Neural cell (in vitro differentiated cells): ENCODE data around the gene C19orf85. TPM values are rescaled to one million over a fixed set of nuclear protein-coding genes. Genes with fewer than 3 reads are reported as not detected.

ENCODE experiments used
- H2AFZ ChIP-seq: fragments of 200-600, 300-800 bp; sonication (generic), shearing (Covaris generic); 2 replicates; pipeline ENCODE4 v1.6.0; 2014; ENCODE audit warnings: low read depth, mild to moderate bottlenecking, antibody characterized with exemption, low read length, moderate library complexity
- H3F3A ChIP-seq: fragments of 200-600 bp; shearing (Covaris generic); 2 replicates; pipeline ENCODE4 v1.6.1; 2016; ENCODE audit warnings: mild to moderate bottlenecking, moderate library complexity, mixed read lengths, antibody characterized with exemption, low read length; ENCODE audit not compliant: insufficient read depth, poor library complexity, severe bottlenecking
- H3K27ac ChIP-seq: fragments of 200-600, 300-800 bp; sonication (generic), shearing (Covaris generic); 2 replicates; pipeline ENCODE4 v1.5.1; 2014; ENCODE audit warnings: mild to moderate bottlenecking, low read length, moderate library complexity
- H3K27me3 ChIP-seq: fragments of 300-800, 200-600 bp; sonication (generic), shearing (Covaris generic); 2 replicates; pipeline ENCODE4 v1.6.0; 2014; ENCODE audit warnings: mild to moderate bottlenecking, low read depth, low read length, moderate library complexity; ENCODE audit not compliant: insufficient read depth
- H3K36me3 ChIP-seq: fragments of 300-800, 200-600 bp; sonication (generic), shearing (Covaris generic); 2 replicates; pipeline ENCODE4 v1.5.1; 2014; ENCODE audit warnings: mild to moderate bottlenecking, antibody characterized with exemption, low read length, moderate library complexity; ENCODE audit not compliant: insufficient read depth
- H3K4me2 ChIP-seq: fragments of 300-800, 200-600 bp; sonication (generic), shearing (Covaris generic); 2 replicates; pipeline ENCODE4 v1.6.0; 2014; ENCODE audit warnings: mild to moderate bottlenecking, low read length
- H3K4me3 ChIP-seq: fragments of 300-800, 200-600 bp; sonication (generic), shearing (Covaris generic); 2 replicates; pipeline ENCODE4 v1.5.1; 2014; ENCODE audit warnings: mild to moderate bottlenecking, low read length, moderate library complexity
- H3K79me2 ChIP-seq: fragments of 200-600 bp; shearing (Covaris generic); replicated peaks from 2 replicates; pipeline ENCODE4 v1.6.0; 2014; ENCODE audit warnings: mild to moderate bottlenecking, low read length, moderate library complexity; ENCODE audit not compliant: insufficient read depth
- H3K9ac ChIP-seq: fragments of 300-800, 200-600 bp; sonication (generic), shearing (Covaris generic); 2 replicates; pipeline ENCODE4 v1.6.1; 2016; ENCODE audit warnings: mild to moderate bottlenecking, low read length, mixed read lengths
- H3K9me2 ChIP-seq: fragments of 200-600 bp; shearing (Covaris generic); 2 replicates; pipeline ENCODE4 v1.6.1; 2016; ENCODE audit warnings: mild to moderate bottlenecking, low read length, mixed read lengths; ENCODE audit not compliant: insufficient read depth
- H3K9me3 ChIP-seq: fragments of 200-600, 300-800 bp; sonication (generic), shearing (Covaris generic); 2 replicates; pipeline ENCODE4 v1.6.1; 2016; ENCODE audit warnings: mild to moderate bottlenecking, mixed run types, low read length, moderate library complexity, mixed read lengths
- H4K20me1 ChIP-seq: fragments of 200-600 bp; shearing (Covaris generic); 2 replicates; pipeline ENCODE4 v1.6.1; 2016; ENCODE audit warnings: mild to moderate bottlenecking, mixed run types; ENCODE audit not compliant: insufficient read depth
- CTCF ChIP-seq: fragments of 450-650 bp; IDR thresholded peaks from 2 replicates; pipeline ENCODE4 v1.5.1; 2014; ENCODE audit warnings: antibody characterized with exemption, mild to moderate bottlenecking, moderate library complexity; ENCODE audit not compliant: poor library complexity, severe bottlenecking
- EP300 ChIP-seq: fragments of 450-650 bp; conservative IDR thresholded peaks from 2 replicates; pipeline ENCODE4 v1.6.1; 2014; ENCODE audit warnings: antibody characterized with exemption, mild to moderate bottlenecking, moderate library complexity; ENCODE audit not compliant: poor library complexity, severe bottlenecking
- EZH2 ChIP-seq: fragments of 200-600, 300-800 bp; shearing (Covaris generic), sonication (generic); IDR thresholded peaks from 2 replicates; pipeline ENCODE4 v1.6.1; 2014; ENCODE audit warnings: antibody characterized with exemption, low read length, borderline replicate concordance, mild to moderate bottlenecking; ENCODE audit not compliant: insufficient read depth, poor library complexity, severe bottlenecking
- MXI1 ChIP-seq: fragments of 450-650 bp; conservative IDR thresholded peaks from 2 replicates; pipeline ENCODE4 v1.6.1; 2014; ENCODE audit warnings: antibody characterized with exemption, mild to moderate bottlenecking; ENCODE audit not compliant: poor library complexity, severe bottlenecking
- POLR2AphosphoS5 ChIP-seq: IDR thresholded peaks from 2 replicates; pipeline ENCODE4 v1.6.1; 2012
- RAD21 ChIP-seq: fragments of 450-650 bp; conservative IDR thresholded peaks from 2 replicates; pipeline ENCODE4 v1.6.1; 2014; ENCODE audit warnings: antibody characterized with exemption, mild to moderate bottlenecking, moderate library complexity
- REST ChIP-seq: IDR thresholded peaks from 2 replicates; pipeline ENCODE4 v1.6.1; 2012; ENCODE audit warnings: borderline replicate concordance
- SMC3 ChIP-seq: fragments of 450-650 bp; conservative IDR thresholded peaks from 2 replicates; pipeline ENCODE4 v1.6.1; 2014; ENCODE audit warnings: antibody characterized with exemption, mild to moderate bottlenecking, moderate library complexity; ENCODE audit not compliant: poor library complexity
- TAF1 ChIP-seq: IDR thresholded peaks from 2 replicates; pipeline ENCODE4 v1.6.1; 2012; ENCODE audit warnings: low read depth
- polyA plus RNA-seq: library from polyadenylated mRNA; depleted of rRNA; stranded (reverse); fragments of >200 nt; gene quantifications from 2 replicates; pipeline ENCODE4 v1.2.3, GENCODE V29; 2014

C19orf85 gene
- polyA plus RNA-seq, 1 donor from 2014 or later = 0.19 TPM

DNA sequence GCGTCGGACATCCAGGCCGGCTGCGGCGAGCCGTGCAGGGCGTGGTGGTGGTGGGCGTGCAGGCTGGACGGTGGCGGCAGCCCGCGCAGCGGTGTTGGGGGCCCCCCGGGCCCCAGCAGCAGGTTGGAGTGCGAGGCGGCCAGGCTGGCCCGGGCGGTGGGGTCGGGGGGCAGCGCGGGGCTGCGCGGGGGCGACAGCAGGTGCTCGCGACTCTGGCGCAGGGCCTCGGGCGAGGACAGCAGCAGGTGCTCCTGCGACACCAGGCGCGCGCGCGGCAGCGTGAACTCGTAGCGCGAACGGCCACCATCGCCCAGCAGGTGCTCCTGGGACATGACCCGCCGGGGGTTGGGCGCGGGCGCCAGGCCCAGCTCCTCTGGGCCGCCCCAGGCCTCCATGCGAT is 31.3 kb downstream of the C19orf85 start:
- Histone ChIP-seq H3K36me3 (peaks cover 25% of the 10 kb centered on the region), H3K79me2 (no peaks in the 10 kb centered on the region), H3K27me3 (peaks cover 2% of the 10 kb centered on the region), H3K9me2 (no peaks in the 10 kb centered on the region), H4K20me1 (no peaks in the 10 kb centered on the region), H3F3A (no peaks in the 10 kb centered on the region), H3K27ac (no peak overlapping the region), H3K4me3 (no peak overlapping the region), H3K9ac (no peak overlapping the region), H2AFZ (no peak overlapping the region), H3K9me3 (no peaks in the 10 kb centered on the region), H3K4me2 (no peak overlapping the region)
- TF ChIP-seq TAF1 (no peak), MXI1 (no peak), EP300 (no peak)

DNA sequence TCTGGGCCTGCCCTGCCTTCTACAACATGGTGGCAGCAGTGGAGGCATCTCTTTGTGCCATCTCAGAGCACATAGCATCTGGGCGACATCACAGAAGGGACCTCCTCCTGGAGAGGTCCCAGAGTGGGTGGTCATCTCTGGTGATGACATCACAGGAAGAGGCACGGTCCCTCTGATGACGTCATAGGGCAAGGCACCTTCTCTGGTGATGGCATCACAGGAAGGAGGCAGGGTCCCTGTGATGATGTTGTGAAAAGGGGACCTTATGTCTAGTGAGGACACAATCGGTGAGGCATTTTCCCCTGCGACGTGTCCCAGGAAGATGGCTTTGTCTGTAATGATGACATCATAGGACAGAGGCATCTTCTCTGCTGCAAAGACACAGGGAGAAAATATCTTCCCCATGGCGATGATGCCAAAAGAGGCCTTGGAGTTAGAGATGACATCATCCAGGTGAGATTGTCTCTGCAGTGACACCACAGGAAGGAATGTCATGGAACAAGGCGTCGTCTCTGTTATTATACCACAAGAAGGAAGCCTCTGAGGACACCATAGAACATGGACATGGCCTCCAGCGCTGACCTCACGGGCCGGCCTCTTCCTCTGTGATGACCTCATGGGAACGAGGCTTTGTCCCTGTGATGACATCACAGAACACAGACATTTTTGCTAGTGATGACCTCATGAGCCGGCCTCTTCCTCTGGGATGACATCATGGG is 32.2 kb downstream of the C19orf85 start:
- Histone ChIP-seq H4K20me1 (no peaks in the 10 kb centered on the region), H3K27ac (no peak overlapping the region), H3K9me2 (no peaks in the 10 kb centered on the region), H3K27me3 (no peaks in the 10 kb centered on the region), H3K4me2 (no peak overlapping the region), H3K9me3 (no peaks in the 10 kb centered on the region), H3K79me2 (no peaks in the 10 kb centered on the region), H3K9ac (no peak overlapping the region), H3K36me3 (peaks cover 25% of the 10 kb centered on the region), H2AFZ (no peak overlapping the region), H3F3A (no peaks in the 10 kb centered on the region), H3K4me3 (no peak overlapping the region)
- no peak for TF ChIP-seq RAD21
- TF ChIP-seq POLR2AphosphoS5 = no peak
- no peak for TF ChIP-seq TAF1
- TF ChIP-seq EP300 = no peak
- TF ChIP-seq EZH2 = no peak

DNA sequence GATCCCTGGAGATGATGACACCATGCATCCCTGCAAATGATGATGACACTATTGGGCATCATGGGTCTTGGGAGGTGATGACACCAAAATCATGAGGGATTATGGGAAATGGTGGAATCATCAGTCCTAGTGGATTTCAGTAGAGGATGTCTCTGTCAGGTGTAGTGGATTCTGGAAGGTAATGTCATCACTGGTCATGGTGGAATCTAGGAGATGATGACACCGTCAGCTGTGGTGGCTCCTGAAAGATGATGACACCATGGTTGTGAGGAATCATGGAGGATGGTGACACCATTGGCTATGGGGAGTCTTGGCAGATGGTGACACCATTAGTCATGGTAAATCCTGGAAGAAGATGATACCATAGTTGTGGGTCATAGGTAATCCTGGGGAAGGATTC is 33.4 kb downstream of the C19orf85 start:
- H3K27ac ChIP-seq = no peak overlapping the region
- no peaks in the 10 kb centered on the region for H4K20me1 ChIP-seq
- H3K27me3 ChIP-seq = no peaks in the 10 kb centered on the region
- no peaks in the 10 kb centered on the region for H3K79me2 ChIP-seq
- H3K9me2 ChIP-seq = no peaks in the 10 kb centered on the region
- TF ChIP-seq EP300 = no peak
- no peak for TF ChIP-seq MXI1
- TF ChIP-seq REST = no peak
- TF ChIP-seq CTCF = no peak
- no peak for TF ChIP-seq SMC3
- no peak for TF ChIP-seq RAD21
- TF ChIP-seq EZH2 = no peak
- TF ChIP-seq POLR2AphosphoS5 = no peak
- TF ChIP-seq TAF1 = no peak
- H3K4me2 ChIP-seq = no peak overlapping the region
- no peak overlapping the region for H3K4me3 ChIP-seq
- H3F3A ChIP-seq = no peaks in the 10 kb centered on the region
- no peak overlapping the region for H3K9ac ChIP-seq
- H3K36me3 ChIP-seq = peaks cover 25% of the 10 kb centered on the region
- H2AFZ ChIP-seq = no peak overlapping the region
- H3K9me3 ChIP-seq = no peaks in the 10 kb centered on the region
